ENCODE results near the gene LRRC8B.
A peak's percentile ranks its signal among the peaks of the same experiment; 100 is the strongest.
"Not testable (repeated sequence)": the region's sequence is repeated elsewhere in the genome, so short reads cannot be mapped to it uniquely, and the experiment has no call there.

Gene LRRC8B

GRCh38 chr1:89525169-89525855, 683 bp downstream of the LRRC8B start:
- peak in 1 of 2 experiments; percentile 44 for DNase-seq

GRCh38 chr1:89527256-89527655, 2.6 kb downstream of the LRRC8B start:
- DNase-seq = no peak

- no peak for DNase-seq
These were observed 3.2 kb downstream of the LRRC8B start for GRCh38 chr1:89527750-89528381.

- no peak for DNase-seq
These were observed 3.8 kb downstream of the LRRC8B start for GRCh38 chr1:89528382-89528780.

- DNase-seq = no peak
These were observed 4.6 kb downstream of the LRRC8B start for GRCh38 chr1:89529196-89529595.

GRCh38 chr1:89530444-89531089, 5.9 kb downstream of the LRRC8B start:
- DNase-seq = peak in 1 of 2 experiments; percentile 31

- no peak for DNase-seq
These were observed 7.0 kb downstream of the LRRC8B start for GRCh38 chr1:89531480-89532139.

- DNase-seq = no peak
These were observed 7.6 kb downstream of the LRRC8B start for GRCh38 chr1:89532228-89532627.

- DNase-seq = no peak
These were observed 8.2 kb downstream of the LRRC8B start for GRCh38 chr1:89532866-89533265.

GRCh38 chr1:89535537-89535936, 10.9 kb downstream of the LRRC8B start:
- DNase-seq = no peak

GRCh38 chr1:89536555-89537341, 12.1 kb downstream of the LRRC8B start:
- DNase-seq = no peak

- DNase-seq = no peak
These were observed 13.7 kb downstream of the LRRC8B start for GRCh38 chr1:89538361-89538760.

- no peak for DNase-seq
These were observed 14.5 kb downstream of the LRRC8B start for GRCh38 chr1:89539128-89539527.

GRCh38 chr1:89540406-89540970, 15.9 kb downstream of the LRRC8B start:
- no peak for DNase-seq

- DNase-seq = no peak
These were observed 17.7 kb downstream of the LRRC8B start for GRCh38 chr1:89542345-89542744.

GRCh38 chr1:89543632-89544031, 19.0 kb downstream of the LRRC8B start:
- not testable (repeated sequence) for DNase-seq

GRCh38 chr1:89545264-89546038, 20.8 kb downstream of the LRRC8B start:
- DNase-seq = no peak

GRCh38 chr1:89546082-89546889, 21.7 kb downstream of the LRRC8B start:
- DNase-seq = peak; percentile 59 to 91

- no peak for DNase-seq
These were observed 22.4 kb downstream of the LRRC8B start for GRCh38 chr1:89546934-89547562.

- DNase-seq = peak; percentile 54 to 86
These were observed 23.0 kb downstream of the LRRC8B start for GRCh38 chr1:89547563-89548116.
